ENCODE measurements around the gene TPRN.

GRCh38 chr9:137171149-137171900 is 29.2 kb downstream of the TPRN start:
- TF ChIP-seq EZH2phosphoT487 (IDR thresholded peaks at IDR 0.05) (no peak), CTCF (IDR thresholded peaks at IDR 0.05) (no peak), EZH2 (IDR thresholded peaks at IDR 0.05) (no peak)

Data from neural progenitor cell (in vitro differentiated cells).